ENCODE measurements around the gene NTSR1.

NTSR1 gene

GRCh38 chr20:62667530-62668440 lies 40.9 kb upstream of the NTSR1 start:
- TF ChIP-seq CTCF (conservative IDR thresholded peaks at IDR 0.05): no peak
- peak overlapping the region; percentile 78 for H3K27ac ChIP-seq

- H3K27ac ChIP-seq: no peak overlapping the region
- TF ChIP-seq CTCF (conservative IDR thresholded peaks at IDR 0.05): peak; percentile 89
Measured at GRCh38 chr20:62668441-62669027, 40.1 kb upstream of the NTSR1 start.

GRCh38 chr20:62669249-62669648 lies 39.4 kb upstream of the NTSR1 start:
- H3K27ac ChIP-seq: no peak overlapping the region
- no peak for TF ChIP-seq CTCF (conservative IDR thresholded peaks at IDR 0.05)

- no peak for TF ChIP-seq CTCF (conservative IDR thresholded peaks at IDR 0.05)
- H3K27ac ChIP-seq: no peak overlapping the region
Measured at GRCh38 chr20:62670156-62670555, 38.5 kb upstream of the NTSR1 start.

- no peak for TF ChIP-seq CTCF (conservative IDR thresholded peaks at IDR 0.05)
- H3K27ac ChIP-seq: no peak overlapping the region
Measured at GRCh38 chr20:62670998-62671397, 37.6 kb upstream of the NTSR1 start.

GRCh38 chr20:62671765-62672164 lies 36.9 kb upstream of the NTSR1 start:
- H3K27ac ChIP-seq: no peak overlapping the region
- no peak for TF ChIP-seq CTCF (conservative IDR thresholded peaks at IDR 0.05)

- TF ChIP-seq CTCF (conservative IDR thresholded peaks at IDR 0.05): no peak
- H3K27ac ChIP-seq: no peak overlapping the region
Measured at GRCh38 chr20:62674370-62674769, 34.3 kb upstream of the NTSR1 start.
